Omental fat pad (tissue), 4 donors: Measurements from ENCODE around the gene TMEM239. TPM values are rescaled to one million over a fixed set of nuclear protein-coding genes. Genes with fewer than 3 reads are reported as not detected.
"Not testable (repeated sequence)": the region's sequence is repeated elsewhere in the genome, so short reads cannot be mapped to it uniquely, and the experiment has no call there.

ENCODE experiments used
- ATAC-seq: fragments of 150-250 bp; one replicate; pipeline ENCODE4 v1.9.1; 2016; ENCODE audit warnings: mild to moderate bottlenecking, moderate library complexity; ENCODE audit not compliant: low FRiP score
- DNase-seq: peaks from one replicate; pipeline ENCODE4 v3.0.0-alpha.2; 2019; ENCODE audit warnings: low spot score
- total RNA-seq, 4 donors: library from RNA; depleted of rRNA; stranded (reverse); fragments of >200 nt; gene quantifications; one replicate each; pipeline ENCODE4 v1.1.0, GENCODE V29; 2016
- TF ChIP-seq, protein P1 (sequence below), 3 donors: fragments of 450-650 bp; IDR thresholded peaks; one replicate each; pipeline ENCODE4 v1.5.1; 2016 to 2017; ENCODE audit warnings: antibody characterized with exemption in 3 of 3, mild to moderate bottlenecking in 3 of 3, moderate library complexity in 2 of 3

Gene TMEM239
- not detected for total RNA-seq

DNA sequence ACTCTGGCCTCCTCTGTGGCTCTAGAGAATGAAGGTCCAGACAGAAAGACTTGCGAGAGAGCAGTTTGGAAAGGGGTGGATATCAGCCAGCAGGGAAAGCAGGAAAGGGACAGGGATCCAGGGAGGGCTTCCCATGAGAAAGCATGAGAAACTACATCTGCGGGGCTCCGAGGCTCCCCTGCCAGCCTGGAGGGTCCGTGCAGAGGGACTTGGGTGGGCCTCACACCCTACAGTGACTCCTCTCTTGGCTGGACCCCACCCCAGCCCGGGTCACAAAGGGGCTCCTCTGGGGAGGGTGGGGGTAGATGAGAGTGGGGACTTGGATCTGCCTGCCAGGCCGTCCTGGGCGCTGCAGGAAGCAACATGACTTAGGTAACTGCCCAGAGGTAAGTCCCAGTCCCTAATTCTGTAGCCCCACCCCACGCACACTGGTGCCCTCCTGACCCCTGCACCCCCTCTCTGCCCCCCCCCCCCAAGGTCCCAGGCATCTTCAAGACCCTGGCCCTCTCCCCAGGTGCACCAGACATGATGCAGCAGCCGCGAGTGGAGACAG lies at the start of gene TMEM239:
Gene TMEM239 (plus strand): TSS at position 335 of the 553 bp plus-strand sequence. CDS start 191 bp downstream, at position 526.
- DNase-seq = no peak
- ATAC-seq = no peak
- TF ChIP-seq, protein P1, sequence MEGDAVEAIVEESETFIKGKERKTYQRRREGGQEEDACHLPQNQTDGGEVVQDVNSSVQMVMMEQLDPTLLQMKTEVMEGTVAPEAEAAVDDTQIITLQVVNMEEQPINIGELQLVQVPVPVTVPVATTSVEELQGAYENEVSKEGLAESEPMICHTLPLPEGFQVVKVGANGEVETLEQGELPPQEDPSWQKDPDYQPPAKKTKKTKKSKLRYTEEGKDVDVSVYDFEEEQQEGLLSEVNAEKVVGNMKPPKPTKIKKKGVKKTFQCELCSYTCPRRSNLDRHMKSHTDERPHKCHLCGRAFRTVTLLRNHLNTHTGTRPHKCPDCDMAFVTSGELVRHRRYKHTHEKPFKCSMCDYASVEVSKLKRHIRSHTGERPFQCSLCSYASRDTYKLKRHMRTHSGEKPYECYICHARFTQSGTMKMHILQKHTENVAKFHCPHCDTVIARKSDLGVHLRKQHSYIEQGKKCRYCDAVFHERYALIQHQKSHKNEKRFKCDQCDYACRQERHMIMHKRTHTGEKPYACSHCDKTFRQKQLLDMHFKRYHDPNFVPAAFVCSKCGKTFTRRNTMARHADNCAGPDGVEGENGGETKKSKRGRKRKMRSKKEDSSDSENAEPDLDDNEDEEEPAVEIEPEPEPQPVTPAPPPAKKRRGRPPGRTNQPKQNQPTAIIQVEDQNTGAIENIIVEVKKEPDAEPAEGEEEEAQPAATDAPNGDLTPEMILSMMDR (IDR thresholded peaks at IDR 0.05) = no peak

DNA sequence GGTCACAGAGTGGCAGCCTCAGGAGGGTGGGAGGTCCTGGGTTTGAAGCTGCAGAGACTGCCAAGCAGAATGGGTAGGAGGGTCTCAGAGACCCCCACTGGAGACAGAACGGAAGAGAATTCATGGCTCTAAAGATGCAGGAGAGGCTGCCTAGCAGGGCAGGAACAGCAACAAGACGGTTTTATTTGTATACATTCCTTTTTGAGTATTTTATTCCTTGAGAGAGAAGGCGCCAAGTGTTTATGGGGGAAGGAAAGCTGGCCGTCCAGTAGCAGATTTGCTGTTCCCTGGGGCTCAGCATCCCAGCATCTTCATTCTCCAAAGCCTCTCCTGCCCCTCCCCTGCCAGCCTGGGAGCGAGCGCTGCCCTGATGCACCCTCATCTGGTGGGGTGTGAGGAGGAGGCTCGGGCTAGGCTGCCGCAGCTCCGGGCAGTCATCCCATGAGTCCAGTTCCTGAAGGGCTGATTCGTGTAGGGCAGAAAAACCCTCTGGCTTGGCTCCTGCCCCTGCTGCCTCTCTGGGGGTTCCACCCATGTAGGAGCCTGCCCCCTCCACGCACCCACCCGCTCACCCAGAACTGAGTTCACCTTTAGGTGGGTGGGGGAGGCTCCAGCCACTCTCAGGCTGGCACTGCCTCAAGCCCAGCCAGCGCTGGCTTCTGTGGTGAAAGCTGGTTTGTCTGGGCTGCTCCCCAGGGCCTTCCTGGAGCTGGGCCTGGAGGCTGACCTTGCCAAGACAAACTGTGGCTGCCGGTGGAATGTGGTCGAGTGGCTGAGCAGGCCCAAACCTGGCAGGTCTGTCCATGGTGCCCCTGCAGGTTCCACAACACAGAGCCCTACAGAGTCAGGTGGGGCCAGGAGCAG lies 48.2 kb upstream of the TMEM239 start:
- no peak for DNase-seq
- TF ChIP-seq, protein P1 (IDR thresholded peaks at IDR 0.05) = no peak
- ATAC-seq = peak; percentile 83

DNA sequence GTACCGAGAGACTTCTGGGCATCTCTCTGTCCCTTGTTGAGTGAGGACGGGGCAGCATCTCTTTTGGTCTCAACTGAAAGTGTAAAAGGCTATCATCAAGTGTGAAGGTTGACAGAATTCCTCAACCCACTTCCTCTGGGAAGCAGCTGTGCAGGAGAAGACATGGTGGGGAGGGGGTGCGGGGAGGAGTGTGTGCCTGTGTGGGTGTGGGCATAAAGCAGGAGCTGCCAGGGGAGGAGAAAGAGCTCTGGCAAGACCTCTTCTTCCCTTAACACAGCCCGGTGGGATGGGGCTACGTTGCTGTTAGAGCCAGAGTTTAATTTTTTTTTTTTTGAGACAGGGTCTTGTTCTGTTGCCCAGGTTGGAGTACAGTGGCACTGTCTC lies 47.5 kb upstream of the TMEM239 start:
- ATAC-seq (peak; percentile 9), DNase-seq (no peak)
- TF ChIP-seq, protein P1 (IDR thresholded peaks at IDR 0.05) = no peak

DNA sequence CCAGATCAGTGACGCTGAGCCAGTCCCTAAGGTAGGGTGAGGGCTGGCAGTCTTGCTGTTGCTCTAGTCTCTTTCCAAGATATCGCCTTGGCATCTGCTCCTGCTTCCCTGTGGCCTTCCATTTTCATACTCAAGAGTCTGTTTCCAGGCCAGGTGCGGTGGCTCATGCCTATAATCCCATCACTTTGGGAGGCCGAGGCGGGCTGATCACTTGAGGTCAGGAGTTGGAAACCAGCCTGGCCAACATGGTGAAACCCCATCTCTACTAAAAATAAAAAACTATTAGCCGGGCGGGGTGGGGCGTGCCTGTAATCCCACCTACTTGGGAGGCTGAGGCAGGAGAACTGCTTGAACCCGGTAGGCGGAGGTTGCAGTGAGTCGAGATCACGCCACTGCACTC lies 46.1 kb upstream of the TMEM239 start:
- ATAC-seq = not testable (repeated sequence)

DNA sequence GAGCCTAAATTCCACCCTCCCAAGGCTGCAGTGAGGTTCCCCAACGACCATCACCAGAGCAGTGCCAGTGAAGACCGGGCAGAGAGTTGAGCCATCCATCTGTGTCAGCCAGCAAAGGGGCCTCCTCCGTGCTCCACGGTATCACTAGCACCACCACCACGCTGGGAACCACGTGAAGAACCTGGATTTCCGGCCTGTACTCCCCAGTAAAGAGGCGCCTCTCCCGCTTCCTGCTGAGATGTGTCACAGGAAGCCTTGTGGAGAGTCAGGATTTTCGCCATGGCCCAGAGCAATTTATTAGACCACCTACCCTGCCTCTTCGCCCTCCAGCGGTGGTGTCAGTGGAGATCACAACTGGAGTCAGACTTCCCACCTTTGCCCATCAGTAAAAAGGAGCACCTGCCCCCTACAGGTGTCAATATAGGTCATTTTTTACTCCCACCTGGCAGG lies 44.5 kb upstream of the TMEM239 start:
- DNase-seq = no peak
- no peak for ATAC-seq
- TF ChIP-seq, protein P1 (IDR thresholded peaks at IDR 0.05) = no peak

More for the DNA sequence above, 46.1 kb upstream of the TMEM239 start:
- not testable (repeated sequence) for DNase-seq

DNA sequence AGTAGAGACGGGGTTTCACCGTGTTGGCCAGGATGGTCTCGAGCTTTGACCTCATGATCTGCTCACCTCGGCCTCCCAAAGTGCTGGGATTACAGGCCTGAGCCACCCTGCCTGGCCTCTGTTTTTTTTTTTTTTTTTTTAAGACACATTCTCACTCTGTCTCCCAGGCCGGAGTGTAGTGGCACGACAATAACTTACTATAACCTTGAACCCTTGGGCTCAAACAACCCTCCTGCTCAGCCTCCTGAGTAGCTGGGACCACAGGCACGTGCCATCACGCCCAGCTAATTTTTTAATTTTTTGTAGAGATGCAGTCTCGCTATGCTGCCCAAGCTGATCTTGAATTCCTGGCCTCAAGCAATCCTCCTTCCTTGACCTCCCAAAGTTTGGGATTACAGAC lies 42.4 kb upstream of the TMEM239 start:
- no peak for ATAC-seq
- TF ChIP-seq, protein P1 (IDR thresholded peaks at IDR 0.05) = no peak
- no peak for DNase-seq

DNA sequence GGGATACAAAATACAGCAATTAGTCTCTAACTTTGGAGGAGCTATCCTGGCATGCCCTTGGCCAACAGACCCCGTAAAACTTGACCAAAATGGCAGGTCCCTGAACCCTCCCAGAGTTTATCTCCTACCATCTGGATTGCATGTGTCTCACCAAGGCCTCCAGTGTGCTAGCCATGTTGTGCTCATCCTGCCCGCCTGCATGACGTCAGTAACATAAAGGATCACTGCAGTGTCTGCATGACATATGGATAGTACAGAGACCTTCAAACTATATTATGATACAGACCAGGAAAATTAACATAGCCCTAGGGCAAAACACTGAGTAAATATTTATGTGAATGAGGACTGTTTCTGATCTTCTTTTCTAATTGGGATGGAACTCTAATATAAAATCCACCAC lies 41.0 kb upstream of the TMEM239 start:
- no peak for DNase-seq
- ATAC-seq = no peak
- TF ChIP-seq, protein P1 (IDR thresholded peaks at IDR 0.05) = no peak
